Right lobe of liver (tissue), 6 donors: ENCODE data around the gene DUSP22. TPM values are rescaled to one million over a fixed set of nuclear protein-coding genes. Genes with fewer than 3 reads are reported as not detected.
"Not testable (repeated sequence)": the region's sequence is repeated elsewhere in the genome, so short reads cannot be mapped to it uniquely, and the experiment has no call there.

ENCODE experiments used
- ATAC-seq, 4 donors: fragments of 200-7000 bp; cut with Tn5 transposase; one replicate each; pipeline ENCODE4 v1.9.1; 2020; ENCODE audit warnings: mild to moderate bottlenecking in 4 of 4, moderate library complexity in 4 of 4
- DNase-seq, 3 donors: peaks; one replicate each; pipeline ENCODE4 v3.0.0-alpha.2; 2020
- H3K27ac ChIP-seq, 3 donors: fragments of 200-600 bp; one replicate each; pipeline ENCODE4 v1.8.0; 2022
- H3K27me3 ChIP-seq, 2 donors: fragments of 200-600 bp; one replicate each; pipeline ENCODE4 v1.8.0; 2022
- H3K36me3 ChIP-seq, 4 donors: fragments of 200-600 bp; sonication (generic) in 1 of 4; one replicate each; pipeline versions ENCODE4 v1.5.1 to v1.8.0; 2017 to 2022; ENCODE audit warnings: control low read depth in 1 of 4
- H3K4me1 ChIP-seq, 4 donors: fragments of 200-600 bp; sonication (generic) in 1 of 4; one replicate each; pipeline versions ENCODE4 v1.5.1 to v1.8.0; 2017 to 2022; ENCODE audit warnings: control low read depth in 1 of 4
- H3K4me3 ChIP-seq, 3 donors: fragments of 200-600 bp; one replicate each; pipeline ENCODE4 v1.8.0; 2022
- H3K9me3 ChIP-seq, 4 donors: fragments of 200-600 bp; sonication (generic) in 1 of 4; one replicate each; pipeline versions ENCODE4 v1.5.1 to v1.8.0; 2017 to 2022; ENCODE audit warnings: control low read depth in 1 of 4
- CTCF ChIP-seq, 4 donors: fragments of 200-600 bp in 3 of 4; fragments of 450-650 bp in 1 of 4; IDR thresholded peaks; one replicate each; pipeline versions ENCODE4 v1.5.1 to v1.8.0; 2016 to 2022; ENCODE audit warnings: antibody characterized with exemption in 4 of 4, mild to moderate bottlenecking in 2 of 4
- POLR2A ChIP-seq: fragments of 450-650 bp; IDR thresholded peaks from one replicate; pipeline ENCODE4 v1.6.1; 2017; ENCODE audit warnings: antibody characterized with exemption, mild to moderate bottlenecking
- WGBS: methylation state at CpG from one replicate; pipeline ENCODE4 v1.1.6; 2018; ENCODE audit warnings: low coverage, low lambda C conversion rate; ENCODE audit not compliant: insufficient coverage; ENCODE audit errors: missing lambda C conversion rate; 5-methylcytosine and 5-hydroxymethylcytosine counted together
- intact Hi-C, 2 donors: fragments of 100-400 bp; cut with DNase I; formaldehyde crosslinking; loops; one replicate each; pipeline versions ENCODE4 v1.11.2 to v1.14.1; 2022
- total RNA-seq, 6 experiments: library from RNA; depleted of rRNA in 2 of 6; stranded (reverse); fragments of >200 nt in 2 of 6; fragmentation: NEBNext Ultra II Directional in 3 of 6; extraction: Animal tissue kit (Norgen Biotek cat#: 25700) in 3 of 6; gene quantifications; one replicate each; pipeline versions ENCODE4 v1.1.0 to v1.2.4, GENCODE V29; 2016 to 2023
- donor health status: DM: no; HTN: yes; CAD: no.
- donor health status: DM: no; HTN: no; CAD: no.
- donor health status: DM: no; HTN: no; CAD: no.
- donor health status: DM: no; HTN: yes; CAD: no.
- donor health status: DM: no; HTN: yes; CAD: no.

The DUSP22 gene
- total RNA-seq, 6 experiments from 2014 or later = 20.6 to 24.8 (median 21.3) TPM

GRCh38 chr6:284486-284885 lies 7.8 kb upstream of the DUSP22 start:
- intact Hi-C loops = no loop called here
- Histone ChIP-seq H3K27me3 (no peaks in the 10 kb centered on the region), H3K27ac (no peak overlapping the region), H3K9me3 (no peaks in the 10 kb centered on the region), H3K36me3 (no peaks in the 10 kb centered on the region), H3K4me3 (no peak overlapping the region), H3K4me1 (peaks cover 0 to 2% (median 0%) of the 10 kb centered on the region in 4 donors)
- 52% methylated on average over 4 of the region's 4 CpGs for WGBS
- DNase-seq (no peak), ATAC-seq (no peak)
- TF ChIP-seq POLR2A (no peak), CTCF (IDR thresholded peaks at IDR 0.05) (no peak)

DNA sequence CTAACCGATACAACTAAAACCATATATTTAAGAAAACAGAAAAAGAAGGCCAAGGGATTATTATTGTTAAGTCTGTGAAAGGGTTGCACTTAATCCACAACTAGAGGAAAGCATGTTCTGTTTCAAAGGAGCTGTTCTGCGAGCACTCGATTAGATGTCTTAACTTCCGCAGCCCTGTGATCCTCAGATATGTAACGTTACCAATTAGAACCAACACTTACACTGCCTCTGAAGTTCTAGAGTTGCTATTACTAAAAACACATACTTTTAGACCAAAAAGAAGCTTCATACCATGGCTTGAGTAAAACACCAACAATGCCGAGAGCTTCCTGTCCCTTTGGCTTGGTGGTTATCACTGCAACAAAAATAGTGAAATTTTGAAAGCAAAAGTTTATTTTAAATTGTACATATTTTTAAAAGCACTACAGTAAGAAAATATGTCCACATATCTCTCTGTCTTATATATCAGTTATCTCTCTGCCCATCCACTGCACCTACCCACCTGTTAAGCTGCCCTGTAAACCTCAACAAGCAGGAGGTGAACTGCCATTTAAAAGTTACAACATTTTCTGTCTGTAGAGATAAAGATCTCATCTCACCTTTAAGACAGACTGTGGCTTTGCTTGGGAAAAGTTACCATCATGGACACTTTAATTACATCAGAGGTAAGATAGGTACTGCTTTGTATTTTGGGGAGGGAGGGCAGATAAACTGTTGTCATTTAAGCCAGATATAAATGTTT lies 7.1 kb upstream of the DUSP22 start:
- H3K4me1 ChIP-seq = peaks cover 0 to 2% (median 0%) of the 10 kb centered on the region in 4 donors
- no peaks in the 10 kb centered on the region for H3K9me3 ChIP-seq
- 78% methylated on average over 6 of the region's 6 CpGs for WGBS
- H3K36me3 ChIP-seq = no peaks in the 10 kb centered on the region
- no peak for DNase-seq
- no peak for ATAC-seq
- intact Hi-C loops = no loop called here
- no peak overlapping the region for H3K4me3 ChIP-seq
- TF ChIP-seq POLR2A (no peak), CTCF (IDR thresholded peaks at IDR 0.05) (no peak)
- no peaks in the 10 kb centered on the region for H3K27me3 ChIP-seq
- H3K27ac ChIP-seq = no peak overlapping the region

DNA sequence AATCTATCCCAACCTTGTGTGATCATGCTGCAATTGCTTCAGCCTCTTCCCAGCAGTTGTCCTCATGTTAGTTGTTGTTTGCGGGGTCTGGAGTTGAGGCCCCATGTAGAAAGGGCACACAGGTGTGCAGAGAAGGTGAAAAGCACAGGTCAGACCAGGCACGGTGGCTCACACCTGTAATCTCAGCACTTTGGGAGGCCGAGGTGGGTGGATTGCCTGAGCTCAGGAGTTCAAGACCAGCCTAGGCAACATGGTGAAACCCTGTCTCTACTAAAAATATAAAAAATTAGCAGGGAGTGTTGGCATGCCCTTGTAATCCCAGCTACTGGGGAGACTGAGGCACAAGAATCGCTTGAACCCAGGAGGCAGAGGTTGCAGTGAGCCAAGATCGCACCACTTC lies 6.4 kb upstream of the DUSP22 start:
- H3K4me1 ChIP-seq, H3K27ac ChIP-seq, H3K36me3 ChIP-seq, DNase-seq, ATAC-seq, intact Hi-C loops, H3K4me3 ChIP-seq, H3K9me3 ChIP-seq, H3K27me3 ChIP-seq: not testable (repeated sequence)
- WGBS = 64% methylated on average over 4 of the region's 5 CpGs

GRCh38 chr6:286681-287488 lies 5.4 kb upstream of the DUSP22 start:
- H3K27me3 ChIP-seq = no peaks in the 10 kb centered on the region
- no peak overlapping the region for H3K27ac ChIP-seq
- ATAC-seq (no peak), DNase-seq (no peak)
- peaks cover 0 to 7% (median 3%) of the 10 kb centered on the region in 4 donors for H3K4me1 ChIP-seq
- 55% methylated on average over 9 of the region's 10 CpGs for WGBS
- TF ChIP-seq CTCF (IDR thresholded peaks at IDR 0.05) (no peak), POLR2A (no peak)
- no peaks in the 10 kb centered on the region for H3K9me3 ChIP-seq
- H3K36me3 ChIP-seq = no peaks in the 10 kb centered on the region
- intact Hi-C loops = no loop called here
- H3K4me3 ChIP-seq = no peak overlapping the region

- no peak for ATAC-seq
These were observed 4.8 kb upstream of the DUSP22 start for GRCh38 chr6:287489-287860.

More at GRCh38 chr6:287489-287860, 4.8 kb upstream of the DUSP22 start:
- no peaks in the 10 kb centered on the region for H3K36me3 ChIP-seq
- H3K27ac ChIP-seq = no peak overlapping the region
- intact Hi-C loops = no loop called here
- H3K4me3 ChIP-seq = no peak overlapping the region
- no peak for TF ChIP-seq CTCF (IDR thresholded peaks at IDR 0.05)
- no peak for TF ChIP-seq POLR2A
- WGBS = 57% methylated on average over 3 of the region's 3 CpGs
- H3K9me3 ChIP-seq = no peaks in the 10 kb centered on the region
- no peak for DNase-seq
- peaks cover 0 to 7% (median 3%) of the 10 kb centered on the region in 4 donors for H3K4me1 ChIP-seq
- H3K27me3 ChIP-seq = no peaks in the 10 kb centered on the region
